Right lobe of liver (tissue), 6 donors: ENCODE measurements around the gene BUD31. TPM values are rescaled to one million over a fixed set of nuclear protein-coding genes. Genes with fewer than 3 reads are reported as not detected.

Experiments
- ATAC-seq, 4 donors: fragments of 200-7000 bp; cut with Tn5 transposase; one replicate each; pipeline ENCODE4 v1.9.1; 2020; ENCODE audit warnings: mild to moderate bottlenecking in 4 of 4, moderate library complexity in 4 of 4
- DNase-seq, 3 donors: peaks; one replicate each; pipeline ENCODE4 v3.0.0-alpha.2; 2020
- H3K27ac ChIP-seq, 3 donors: fragments of 200-600 bp; one replicate each; pipeline ENCODE4 v1.8.0; 2022
- H3K27me3 ChIP-seq, 2 donors: fragments of 200-600 bp; one replicate each; pipeline ENCODE4 v1.8.0; 2022
- H3K36me3 ChIP-seq, 4 donors: fragments of 200-600 bp; sonication (generic) in 1 of 4; one replicate each; pipeline versions ENCODE4 v1.5.1 to v1.8.0; 2017 to 2022; ENCODE audit warnings: control low read depth in 1 of 4
- H3K4me1 ChIP-seq, 4 donors: fragments of 200-600 bp; sonication (generic) in 1 of 4; one replicate each; pipeline versions ENCODE4 v1.5.1 to v1.8.0; 2017 to 2022; ENCODE audit warnings: control low read depth in 1 of 4
- H3K4me3 ChIP-seq, 3 donors: fragments of 200-600 bp; one replicate each; pipeline ENCODE4 v1.8.0; 2022
- H3K9me3 ChIP-seq, 4 donors: fragments of 200-600 bp; sonication (generic) in 1 of 4; one replicate each; pipeline versions ENCODE4 v1.5.1 to v1.8.0; 2017 to 2022; ENCODE audit warnings: control low read depth in 1 of 4
- CTCF ChIP-seq, 4 donors: fragments of 200-600 bp in 3 of 4; fragments of 450-650 bp in 1 of 4; IDR thresholded peaks; one replicate each; pipeline versions ENCODE4 v1.5.1 to v1.8.0; 2016 to 2022; ENCODE audit warnings: antibody characterized with exemption in 4 of 4, mild to moderate bottlenecking in 2 of 4
- POLR2A ChIP-seq: fragments of 450-650 bp; IDR thresholded peaks from one replicate; pipeline ENCODE4 v1.6.1; 2017; ENCODE audit warnings: antibody characterized with exemption, mild to moderate bottlenecking
- WGBS: methylation state at CpG from one replicate; pipeline ENCODE4 v1.1.6; 2018; ENCODE audit warnings: low coverage, low lambda C conversion rate; ENCODE audit not compliant: insufficient coverage; ENCODE audit errors: missing lambda C conversion rate; 5-methylcytosine and 5-hydroxymethylcytosine counted together
- intact Hi-C, 2 donors: fragments of 100-400 bp; cut with DNase I; formaldehyde crosslinking; loops; one replicate each; pipeline versions ENCODE4 v1.11.2 to v1.14.1; 2022
- total RNA-seq, 6 experiments: library from RNA; depleted of rRNA in 2 of 6; stranded (reverse); fragments of >200 nt in 2 of 6; fragmentation: NEBNext Ultra II Directional in 3 of 6; extraction: Animal tissue kit (Norgen Biotek cat#: 25700) in 3 of 6; gene quantifications; one replicate each; pipeline versions ENCODE4 v1.1.0 to v1.2.4, GENCODE V29; 2016 to 2023
- donor health status: DM: no; HTN: yes; CAD: no.
- donor health status: DM: no; HTN: no; CAD: no.
- donor health status: DM: no; HTN: no; CAD: no.
- donor health status: DM: no; HTN: yes; CAD: no.
- donor health status: DM: no; HTN: yes; CAD: no.

BUD31 gene
- total RNA-seq, 6 experiments from 2014 or later: 25.6 to 49.2 (median 33.3) TPM

- ATAC-seq (no peak), DNase-seq (no peak)
- Histone ChIP-seq H3K4me1 (peaks cover 0 to 9% (median 4%) of the 10 kb centered on the region in 4 donors), H3K27ac (no peak overlapping the region), H3K4me3 (no peak overlapping the region), H3K36me3 (peaks cover 0 to 23% (median 9%) of the 10 kb centered on the region in 4 donors), H3K27me3 (no peaks in the 10 kb centered on the region), H3K9me3 (no peaks in the 10 kb centered on the region)
- intact Hi-C loops: no loop called here
- no CpG with 5 or more reads among the region's 20 CpGs for WGBS
- TF ChIP-seq CTCF (IDR thresholded peaks at IDR 0.05): no peak
- TF ChIP-seq POLR2A: no peak
These were observed 20.9 kb upstream of the BUD31 start for GRCh38 chr7:99387912-99388311.

GRCh38 chr7:99389772-99390171, 19.0 kb upstream of the BUD31 start:
- intact Hi-C loops: no loop called here
- H3K4me1 ChIP-seq: peaks cover 0 to 17% (median 6%) of the 10 kb centered on the region in 4 donors
- no peaks in the 10 kb centered on the region for H3K27me3 ChIP-seq
- no peak overlapping the region for H3K27ac ChIP-seq
- peaks cover 0 to 30% (median 12%) of the 10 kb centered on the region in 4 donors for H3K36me3 ChIP-seq
- DNase-seq (no peak), ATAC-seq (no peak)
- TF ChIP-seq CTCF (IDR thresholded peaks at IDR 0.05) (no peak), POLR2A (no peak)
- no peak overlapping the region for H3K4me3 ChIP-seq
- no peaks in the 10 kb centered on the region for H3K9me3 ChIP-seq
- WGBS: 85% methylated on average over 4 of the region's 13 CpGs

GRCh38 chr7:99390941-99391602, 17.7 kb upstream of the BUD31 start:
- WGBS: 100% methylated on average over 4 of the region's 23 CpGs
- H3K36me3 ChIP-seq: peaks cover 0 to 30% (median 13%) of the 10 kb centered on the region in 4 donors
- no peaks in the 10 kb centered on the region for H3K9me3 ChIP-seq
- DNase-seq: no peak
- intact Hi-C loops: no loop called here
- TF ChIP-seq POLR2A (no peak), CTCF (IDR thresholded peaks at IDR 0.05) (no peak)
- no peak overlapping the region for H3K4me3 ChIP-seq
- H3K27ac ChIP-seq: no peak overlapping the region
- ATAC-seq: no peak
- H3K4me1 ChIP-seq: peaks cover 0 to 18% (median 8%) of the 10 kb centered on the region in 4 donors
- H3K27me3 ChIP-seq: no peaks in the 10 kb centered on the region

- no peak for TF ChIP-seq POLR2A
- no peak for TF ChIP-seq CTCF (IDR thresholded peaks at IDR 0.05)
- Histone ChIP-seq H3K27me3 (no peaks in the 10 kb centered on the region), H3K36me3 (peaks cover 0 to 36% (median 13%) of the 10 kb centered on the region in 4 donors), H3K27ac (no peak overlapping the region), H3K4me3 (no peak overlapping the region), H3K4me1 (peaks cover 0 to 19% (median 8%) of the 10 kb centered on the region in 4 donors), H3K9me3 (no peaks in the 10 kb centered on the region)
- 83% methylated on average over 6 of the region's 8 CpGs for WGBS
- ATAC-seq (no peak), DNase-seq (no peak)
- intact Hi-C loops: no loop called here
These were observed 16.7 kb upstream of the BUD31 start for GRCh38 chr7:99392046-99392445.
